AG08395 (cell line): ENCODE results near the gene FBLN5.
"Not testable (repeated sequence)": the region's sequence is repeated elsewhere in the genome, so short reads cannot be mapped to it uniquely, and the experiment has no call there.

Experiments used
- DNase-seq: peaks from one replicate; pipeline ENCODE4 v3.0.0; 2012; ENCODE audit warnings: mixed read lengths, low spot score

Gene FBLN5

GRCh38 chr14:91910196-91910595, 37.3 kb downstream of the FBLN5 start:
- DNase-seq = no peak

- DNase-seq = no peak
Measured at GRCh38 chr14:91906374-91906773, 41.1 kb downstream of the FBLN5 start.

- DNase-seq = no peak
Measured at GRCh38 chr14:91904956-91905645, 42.4 kb downstream of the FBLN5 start.

GRCh38 chr14:91904483-91904882, 43.0 kb downstream of the FBLN5 start:
- DNase-seq = no peak

- DNase-seq = no peak
Measured at GRCh38 chr14:91903070-91903469, 44.4 kb downstream of the FBLN5 start.

- no peak for DNase-seq
Measured at GRCh38 chr14:91902336-91902735, 45.2 kb downstream of the FBLN5 start.

- peak; percentile 30 for DNase-seq
Measured at GRCh38 chr14:91901449-91902226, 45.9 kb downstream of the FBLN5 start.

GRCh38 chr14:91899806-91900205, 47.7 kb downstream of the FBLN5 start:
- no peak for DNase-seq

GRCh38 chr14:91899213-91899612, 48.3 kb downstream of the FBLN5 start:
- DNase-seq = no peak

- no peak for DNase-seq
Measured at GRCh38 chr14:91898372-91898771, 49.1 kb downstream of the FBLN5 start.

- not testable (repeated sequence) for DNase-seq
Measured at GRCh38 chr14:91897716-91898115, 49.8 kb downstream of the FBLN5 start.

- DNase-seq = peak; percentile 79
Measured at GRCh38 chr14:91897106-91897701, 50.3 kb downstream of the FBLN5 start.

GRCh38 chr14:91896419-91896818, 51.1 kb downstream of the FBLN5 start:
- DNase-seq = no peak

GRCh38 chr14:91893669-91894068, 53.8 kb downstream of the FBLN5 start:
- DNase-seq = no peak

GRCh38 chr14:91893007-91893406, 54.5 kb downstream of the FBLN5 start:
- no peak for DNase-seq

- peak; percentile 45 for DNase-seq
Measured at GRCh38 chr14:91891721-91892220, 55.7 kb downstream of the FBLN5 start.

GRCh38 chr14:91891101-91891500, 56.4 kb downstream of the FBLN5 start:
- DNase-seq = no peak

- no peak for DNase-seq
Measured at GRCh38 chr14:91890291-91890749, 57.2 kb downstream of the FBLN5 start.

- no peak for DNase-seq
Measured at GRCh38 chr14:91889477-91890211, 57.9 kb downstream of the FBLN5 start.

GRCh38 chr14:91888641-91889476, 58.6 kb downstream of the FBLN5 start:
- peak; percentile 36 for DNase-seq

GRCh38 chr14:91886961-91887360, 60.5 kb downstream of the FBLN5 start:
- no peak for DNase-seq
